C1 segment of cervical spinal cord (tissue), 14 donors: Measurements from ENCODE around the gene CHD1.

Experiments
- DNase-seq, 14 donors: peaks; one replicate each; lab custom pipeline; 2025; lab: John Stamatoyannopoulos, UW

CHD1 gene

GRCh38 chr5:98936948-98937715, 8.3 kb upstream of the CHD1 start:
- DNase-seq = no peak

- DNase-seq = no peak
These were observed 6.4 kb upstream of the CHD1 start for GRCh38 chr5:98935206-98935605.

- no peak for DNase-seq
These were observed 5.7 kb upstream of the CHD1 start for GRCh38 chr5:98934546-98934945.

- no peak for DNase-seq
These were observed 4.8 kb upstream of the CHD1 start for GRCh38 chr5:98933445-98934072.

- no peak for DNase-seq
These were observed 2.4 kb upstream of the CHD1 start for GRCh38 chr5:98930972-98931762.

GRCh38 chr5:98929710-98930298, 997 bp upstream of the CHD1 start:
- DNase-seq = no peak

- peak; percentile 12 to 86 (median 57) for DNase-seq
These were observed 576 bp downstream of the CHD1 start for GRCh38 chr5:98927989-98928872.

- peak in 7 of 14 donors; percentile 3 to 31 (median 14) for DNase-seq
These were observed 1.4 kb downstream of the CHD1 start for GRCh38 chr5:98927242-98927988.

GRCh38 chr5:98923966-98924365, 4.8 kb downstream of the CHD1 start:
- DNase-seq = no peak

- no peak for DNase-seq
These were observed 6.8 kb downstream of the CHD1 start for GRCh38 chr5:98921947-98922505.

GRCh38 chr5:98917433-98917832, 11.4 kb downstream of the CHD1 start:
- no peak for DNase-seq

- DNase-seq = no peak
These were observed 12.3 kb downstream of the CHD1 start for GRCh38 chr5:98916540-98916939.

GRCh38 chr5:98913911-98914310, 14.9 kb downstream of the CHD1 start:
- no peak for DNase-seq

GRCh38 chr5:98911280-98912040, 17.3 kb downstream of the CHD1 start:
- DNase-seq = no peak

- no peak for DNase-seq
These were observed 19.4 kb downstream of the CHD1 start for GRCh38 chr5:98909363-98909762.

GRCh38 chr5:98907951-98908350, 20.9 kb downstream of the CHD1 start:
- no peak for DNase-seq

- no peak for DNase-seq
These were observed 22.0 kb downstream of the CHD1 start for GRCh38 chr5:98906756-98907355.

GRCh38 chr5:98905857-98906688, 22.7 kb downstream of the CHD1 start:
- DNase-seq = peak in 1 of 14 donors; percentile 37
